Measurements from ENCODE around the gene SMG7. TPM values are rescaled to one million over a fixed set of nuclear protein-coding genes. Genes with fewer than 3 reads are reported as not detected.

SMG7 gene
- total RNA-seq, 1 experiment from 2014 or later, result 107 TPM

- ChIA-PET CTCF (interaction anchor here (0.6 to 1.8 kb wide), 10 partner anchors 8 to 284 kb away, joined by 3 to 8 read pairs (median 4); no protein-coding TSS in a partner anchor), POLR2A (interaction anchor here (0.7 to 2.0 kb wide), 7 partner anchors 8 to 397 kb away, joined by 3 to 11 read pairs (median 3); partner anchors contain the start of gene SMG7)
- no TSS peak for BruUV-seq (replicated peaks)
- H3K36me3 Mint-ChIP-seq (ENCODE audit: insufficient read depth, unreplicated experiment), result no peaks in the 10 kb centered on the region
- H3K4me1 Mint-ChIP-seq (ENCODE audit: insufficient read depth, unreplicated experiment), result peaks cover 51% of the 10 kb centered on the region
- peak; percentile 33 for DNase-seq (ENCODE audit: unreplicated experiment)
- intact Hi-C loops (cut with micrococcal nuclease), result loop anchor here (1.0 kb wide), 2 partner anchors 59 to 139 kb away; no protein-coding TSS in a partner anchor
- H3K27ac Mint-ChIP-seq (ENCODE audit: low read depth, unreplicated experiment), result no peak overlapping the region
- no peaks in the 10 kb centered on the region for H3K9me3 Mint-ChIP-seq (ENCODE audit: unreplicated experiment)
- H3K27me3 Mint-ChIP-seq (ENCODE audit: insufficient read depth, unreplicated experiment), result no peaks in the 10 kb centered on the region
- H3K4me3 Mint-ChIP-seq (ENCODE audit: unreplicated experiment), result no peak overlapping the region
- TF ChIP-seq CTCF (IDR thresholded peaks at IDR 0.05; ENCODE audit: unreplicated experiment), result peak; percentile 40
These were observed 12.0 kb downstream of the SMG7 start for GRCh38 chr1:183484254-183484653.

DNA sequence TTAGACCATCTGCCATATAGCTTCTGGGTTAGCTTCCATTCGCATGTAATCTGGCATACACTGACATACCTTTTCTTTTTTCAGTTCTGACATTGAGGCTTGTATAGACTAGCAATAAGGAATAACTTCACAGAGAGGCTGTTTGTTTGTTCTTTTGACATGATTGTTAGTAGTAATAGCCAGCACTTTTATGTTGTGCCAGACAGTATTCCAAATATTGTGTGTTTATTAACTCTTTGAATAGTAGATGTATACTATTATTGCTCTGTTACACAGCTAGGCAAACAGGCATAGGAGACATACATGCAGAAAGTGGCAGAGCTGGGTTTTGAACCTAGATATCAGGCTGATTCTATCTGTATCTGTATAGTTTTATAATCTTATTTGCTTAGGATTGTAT lies 12.6 kb downstream of the SMG7 start:
- ChIA-PET POLR2A (interaction anchor here (0.7 to 2.0 kb wide), 11 partner anchors 8 to 461 kb away, joined by 3 to 11 read pairs (median 4); partner anchors contain the start of gene SMG7), CTCF (interaction anchor here (0.5 to 1.8 kb wide), 16 partner anchors 9 to 611 kb away, joined by 3 to 8 read pairs (median 4); no protein-coding TSS in a partner anchor)
- Mint-ChIP-seq H3K4me1 (ENCODE audit: insufficient read depth, unreplicated experiment) (peaks cover 46% of the 10 kb centered on the region), H3K27ac (ENCODE audit: low read depth, unreplicated experiment) (no peak overlapping the region), H3K27me3 (ENCODE audit: insufficient read depth, unreplicated experiment) (no peaks in the 10 kb centered on the region), H3K36me3 (ENCODE audit: insufficient read depth, unreplicated experiment) (no peaks in the 10 kb centered on the region), H3K4me3 (ENCODE audit: unreplicated experiment) (no peak overlapping the region), H3K9me3 (ENCODE audit: unreplicated experiment) (no peaks in the 10 kb centered on the region)
- intact Hi-C loops (cut with micrococcal nuclease), result loop anchor here (1.0 kb wide), 2 partner anchors 58 to 138 kb away; no protein-coding TSS in a partner anchor
- no peak for DNase-seq (ENCODE audit: unreplicated experiment)
- TF ChIP-seq CTCF (IDR thresholded peaks at IDR 0.05; ENCODE audit: unreplicated experiment), result no peak
- no TSS peak for BruUV-seq (replicated peaks)

GRCh38 chr1:183487674-183488442 lies 15.6 kb downstream of the SMG7 start:
- Mint-ChIP-seq H3K4me1 (ENCODE audit: insufficient read depth, unreplicated experiment) (peaks cover 17% of the 10 kb centered on the region), H3K9me3 (ENCODE audit: unreplicated experiment) (no peaks in the 10 kb centered on the region), H3K27me3 (ENCODE audit: insufficient read depth, unreplicated experiment) (no peaks in the 10 kb centered on the region), H3K27ac (ENCODE audit: low read depth, unreplicated experiment) (no peak overlapping the region), H3K36me3 (ENCODE audit: insufficient read depth, unreplicated experiment) (no peaks in the 10 kb centered on the region), H3K4me3 (ENCODE audit: unreplicated experiment) (no peak overlapping the region)
- TF ChIP-seq CTCF (IDR thresholded peaks at IDR 0.05; ENCODE audit: unreplicated experiment), result no peak
- no peak for DNase-seq (ENCODE audit: unreplicated experiment)
- CTCF ChIA-PET, result interaction anchor here (0.5 to 1.1 kb wide), 6 partner anchors 22 to 540 kb away, joined by 3 to 4 read pairs (median 4); no protein-coding TSS in a partner anchor
- no TSS peak for BruUV-seq (replicated peaks)
- intact Hi-C loops (cut with micrococcal nuclease), result no loop called here
- POLR2A ChIA-PET, result interaction anchor here (0.6 to 1.1 kb wide), 4 partner anchors 9 to 23 kb away, joined by 3 to 5 read pairs (median 3); no protein-coding TSS in a partner anchor

- CTCF ChIA-PET, result interaction anchor here (0.7 to 1.2 kb wide), 3 partner anchors 12 to 72 kb away, joined by 3 read pairs; no protein-coding TSS in a partner anchor
- Mint-ChIP-seq H3K4me1 (ENCODE audit: insufficient read depth, unreplicated experiment) (peaks cover 20% of the 10 kb centered on the region), H3K36me3 (ENCODE audit: insufficient read depth, unreplicated experiment) (no peaks in the 10 kb centered on the region), H3K4me3 (ENCODE audit: unreplicated experiment) (no peak overlapping the region), H3K27me3 (ENCODE audit: insufficient read depth, unreplicated experiment) (no peaks in the 10 kb centered on the region), H3K9me3 (ENCODE audit: unreplicated experiment) (no peaks in the 10 kb centered on the region), H3K27ac (ENCODE audit: low read depth, unreplicated experiment) (no peak overlapping the region)
- DNase-seq (ENCODE audit: unreplicated experiment), result no peak
- TF ChIP-seq CTCF (IDR thresholded peaks at IDR 0.05; ENCODE audit: unreplicated experiment), result no peak
- intact Hi-C loops (cut with micrococcal nuclease), result no loop called here
- no TSS peak for BruUV-seq (replicated peaks)
- POLR2A ChIA-PET, result interaction anchor here (1.4 kb wide), 1 partner anchor 9 kb away, joined by 5 read pairs; no protein-coding TSS in a partner anchor
These were observed 18.6 kb downstream of the SMG7 start for GRCh38 chr1:183490932-183491331.
